GM23338 (cell line): ENCODE measurements around the gene IL22. TPM values are rescaled to one million over a fixed set of nuclear protein-coding genes. Genes with fewer than 3 reads are reported as not detected.

Source experiments
- ATAC-seq: fragments of 200-7000 bp; cut with Tn5 transposase; 3 replicates; pipeline ENCODE4 v1.9.1; 2020
- DNase-seq: peaks from one replicate; pipeline ENCODE4 v3.0.0-alpha.2; 2015; ENCODE audit warnings: low spot score
- H2AFZ ChIP-seq: fragments of 200-600 bp; sonication (generic); 2 replicates; pipeline ENCODE4 v1.8.0; 2016; ENCODE audit warnings: antibody characterized with exemption, mild to moderate bottlenecking, moderate library complexity
- H3F3A ChIP-seq: fragments of 200-600 bp; sonication (generic); replicated peaks from 2 replicates; pipeline ENCODE4 v1.8.0; 2017; ENCODE audit warnings: antibody characterized with exemption, mixed run types, low read depth
- H3K27ac ChIP-seq: fragments of 200-600 bp; sonication (generic); 2 replicates; pipeline ENCODE4 v1.6.1; 2016; ENCODE audit warnings: low read depth
- H3K27me3 ChIP-seq: fragments of 200-600 bp; sonication (generic); 2 replicates; pipeline ENCODE4 v1.8.0; 2016; ENCODE audit warnings: mild to moderate bottlenecking, mixed run types, moderate library complexity; ENCODE audit not compliant: insufficient read depth
- H3K36me3 ChIP-seq: fragments of 200-600 bp; sonication (generic); 2 replicates; pipeline ENCODE4 v1.8.0; 2016; ENCODE audit warnings: mild to moderate bottlenecking; ENCODE audit not compliant: insufficient read depth
- H3K4me1 ChIP-seq: fragments of 200-600 bp; sonication (generic); 2 replicates; pipeline ENCODE4 v1.8.0; 2016; ENCODE audit warnings: mild to moderate bottlenecking, moderate library complexity; ENCODE audit not compliant: insufficient read depth
- H3K4me2 ChIP-seq: fragments of 200-600 bp; sonication (generic); 2 replicates; pipeline ENCODE4 v1.7.1; 2017; ENCODE audit warnings: mixed run types
- H3K4me3 ChIP-seq: fragments of 200-600 bp; sonication (generic); 2 replicates; pipeline ENCODE4 v1.6.1; 2016; ENCODE audit warnings: mixed run types
- H3K79me2 ChIP-seq: fragments of 200-600 bp; sonication (generic); replicated peaks from 2 replicates; pipeline ENCODE4 v1.8.0; 2017; ENCODE audit warnings: mild to moderate bottlenecking; ENCODE audit not compliant: insufficient read depth
- H3K9me2 ChIP-seq: fragments of 200-600 bp; sonication (generic); 2 replicates; pipeline ENCODE4 v1.8.0; 2017; ENCODE audit not compliant: insufficient read depth
- H4K20me1 ChIP-seq: fragments of 200-600 bp; sonication (generic); replicated peaks from 2 replicates; pipeline ENCODE4 v1.8.0; 2017; ENCODE audit warnings: mild to moderate bottlenecking; ENCODE audit not compliant: insufficient read depth
- H3K27ac Mint-ChIP-seq: 2 replicates; pipeline ENCODE4 v1.8.0; 2020; ENCODE audit warnings: inconsistent platforms, mild to moderate bottlenecking, moderate library complexity, mixed read lengths
- H3K27me3 Mint-ChIP-seq: 3 replicates; pipeline ENCODE4 v1.8.0; 2022; ENCODE audit warnings: low read depth, mild to moderate bottlenecking, moderate library complexity, mixed read lengths, inconsistent platforms; ENCODE audit not compliant: insufficient read depth, poor library complexity
- H3K36me3 Mint-ChIP-seq: 3 replicates; pipeline ENCODE4 v1.8.0; 2021; ENCODE audit warnings: low read depth, mild to moderate bottlenecking, inconsistent platforms, moderate library complexity, mixed read lengths
- H3K4me1 Mint-ChIP-seq: 3 replicates; pipeline ENCODE4 v1.8.0; 2020; ENCODE audit warnings: mild to moderate bottlenecking, inconsistent platforms, mixed read lengths
- H3K4me3 Mint-ChIP-seq: 3 replicates; pipeline ENCODE4 v1.8.0; 2021; ENCODE audit warnings: moderate library complexity, mild to moderate bottlenecking, inconsistent platforms, mixed read lengths
- H3K9me3 Mint-ChIP-seq: 3 replicates; pipeline ENCODE4 v1.8.0; 2020; ENCODE audit warnings: moderate library complexity, mild to moderate bottlenecking, inconsistent platforms, mixed read lengths
- CREB1 ChIP-seq: fragments of 250-450 bp; sonication (Bioruptor Pico); IDR thresholded peaks from 2 replicates; pipeline ENCODE4 v1.5.0; 2020; ENCODE audit warnings: low read depth, mild to moderate bottlenecking, moderate library complexity
- CTCF ChIP-seq, 2 experiments: fragments of 200-600 bp in 1 of 2; sonication (generic) in 1 of 2; conservative IDR thresholded peaks; 2 replicates each; pipeline versions ENCODE4 v1.5.1 to v1.6.1; 2016 to 2017; ENCODE audit warnings: antibody characterized with exemption in 2 of 2, low read depth in 2 of 2, mild to moderate bottlenecking in 2 of 2, moderate library complexity in 1 of 2
- ETS1 ChIP-seq: IDR thresholded peaks from 2 replicates; pipeline ENCODE4 v1.6.1; 2016; ENCODE audit warnings: antibody characterized with exemption
- EZH2 ChIP-seq: fragments of 200-600 bp; sonication (generic); IDR thresholded peaks from one replicate; pipeline ENCODE4 v1.8.0; 2017; ENCODE audit warnings: antibody characterized with exemption, mild to moderate bottlenecking, low read depth; ENCODE audit not compliant: unreplicated experiment
- EZH2phosphoT487 ChIP-seq: fragments of 200-600 bp; sonication (generic); IDR thresholded peaks from one replicate; pipeline ENCODE4 v1.8.1; 2018; ENCODE audit warnings: antibody characterized with exemption; ENCODE audit not compliant: unreplicated experiment
- JUNB ChIP-seq: IDR thresholded peaks from one replicate; pipeline ENCODE4 v1.6.1; 2016; ENCODE audit warnings: antibody characterized with exemption; ENCODE audit not compliant: unreplicated experiment
- POLR2AphosphoS5 ChIP-seq: IDR thresholded peaks from 2 replicates; pipeline ENCODE4 v1.6.1; 2016; ENCODE audit warnings: antibody characterized with exemption, low read depth
- STAT1 ChIP-seq: IDR thresholded peaks from one replicate; pipeline ENCODE4 v1.6.1; 2016; ENCODE audit warnings: antibody characterized with exemption; ENCODE audit not compliant: unreplicated experiment
- ZNF114 ChIP-seq: fragments of 250-450 bp; sonication (Bioruptor Pico); IDR thresholded peaks from 2 replicates; pipeline ENCODE4 v1.5.0; 2020; ENCODE audit warnings: mild to moderate bottlenecking, moderate library complexity
- ZNF331 ChIP-seq: fragments of 250-450 bp; sonication (Bioruptor Pico); IDR thresholded peaks from 2 replicates; pipeline ENCODE4 v1.5.0; 2020; ENCODE audit warnings: low read depth, mild to moderate bottlenecking, moderate library complexity
- ZNF462 ChIP-seq: fragments of 250-450 bp; sonication (Bioruptor Pico); IDR thresholded peaks from 2 replicates; pipeline ENCODE4 v1.5.0; 2020; ENCODE audit warnings: mild to moderate bottlenecking, moderate library complexity
- polyA plus RNA-seq: library from polyadenylated mRNA; unstranded; fragments of >200 nt; fragmentation: Nextera tagmentation; extraction: Ambion mirVana; gene quantifications from 2 replicates; pipeline ENCODE4 v1.2.1, GENCODE V29; 2016
- total RNA-seq: library from RNA; depleted of rRNA; stranded (reverse); fragments of >200 nt; shearing (Covaris generic); gene quantifications from 2 replicates; pipeline ENCODE4 v1.2.3, GENCODE V29; 2014

The IL22 gene
- total and polyA plus RNA-seq, 2 experiments from 2014 or later, result not detected

GRCh38 chr12:68242777-68243176 is 10.6 kb downstream of the IL22 start:
- DNase-seq (no peak), ATAC-seq (no peak)
- Mint-ChIP-seq H3K4me1 (peaks cover 4% of the 10 kb centered on the region; the same call in 1 of the 3 replicates), H3K27ac (no peak overlapping the region), H3K27me3 (no peaks in the 10 kb centered on the region), H3K36me3 (peaks cover 5% of the 10 kb centered on the region; the same call in 2 of the 3 replicates), H3K9me3 (peaks cover 16% of the 10 kb centered on the region), H3K4me3 (no peak overlapping the region)
- no peak overlapping the region for H3K4me3 ChIP-seq
- no peaks in the 10 kb centered on the region for H3K79me2 ChIP-seq
- H3F3A ChIP-seq, result no peaks in the 10 kb centered on the region
- H4K20me1 ChIP-seq, result no peaks in the 10 kb centered on the region
- H3K36me3 ChIP-seq, result no peaks in the 10 kb centered on the region
- no peak overlapping the region for H3K27ac ChIP-seq
- TF ChIP-seq ZNF462 (CRISPR knock-in tag) (no peak), EZH2phosphoT487 (no peak), EZH2 (no peak), ZNF114 (no peak), JUNB (no peak), CTCF (conservative IDR thresholded peaks at IDR 0.05; ENCODE audit: low read depth in 2 of 2) (no peak), ETS1 (no peak), CREB1 (CRISPR knock-in tag) (no peak), STAT1 (no peak), ZNF331 (CRISPR knock-in tag) (no peak), POLR2AphosphoS5 (no peak)
- no peaks in the 10 kb centered on the region for H3K27me3 ChIP-seq
- H2AFZ ChIP-seq, result no peak overlapping the region
- H3K9me2 ChIP-seq, result peaks cover 13% of the 10 kb centered on the region; the same call in 1 of the 2 replicates
- H3K4me2 ChIP-seq, result no peak overlapping the region
- no peaks in the 10 kb centered on the region for H3K4me1 ChIP-seq
